HG03060 (cell line): ENCODE results near the gene CDK5RAP2.
A peak's percentile ranks its signal among the peaks of the same experiment; 100 is the strongest.
"Not testable (repeated sequence)": the region's sequence is repeated elsewhere in the genome, so short reads cannot be mapped to it uniquely, and the experiment has no call there.

Experiments
- ATAC-seq: cut with Tn5 transposase; IDR thresholded peaks from one replicate; pipeline ENCODE4 v1.9.1; 2021; ENCODE audit warnings: low read depth, moderate number of reproducible peaks; ENCODE audit not compliant: unreplicated experiment

The CDK5RAP2 gene

DNA sequence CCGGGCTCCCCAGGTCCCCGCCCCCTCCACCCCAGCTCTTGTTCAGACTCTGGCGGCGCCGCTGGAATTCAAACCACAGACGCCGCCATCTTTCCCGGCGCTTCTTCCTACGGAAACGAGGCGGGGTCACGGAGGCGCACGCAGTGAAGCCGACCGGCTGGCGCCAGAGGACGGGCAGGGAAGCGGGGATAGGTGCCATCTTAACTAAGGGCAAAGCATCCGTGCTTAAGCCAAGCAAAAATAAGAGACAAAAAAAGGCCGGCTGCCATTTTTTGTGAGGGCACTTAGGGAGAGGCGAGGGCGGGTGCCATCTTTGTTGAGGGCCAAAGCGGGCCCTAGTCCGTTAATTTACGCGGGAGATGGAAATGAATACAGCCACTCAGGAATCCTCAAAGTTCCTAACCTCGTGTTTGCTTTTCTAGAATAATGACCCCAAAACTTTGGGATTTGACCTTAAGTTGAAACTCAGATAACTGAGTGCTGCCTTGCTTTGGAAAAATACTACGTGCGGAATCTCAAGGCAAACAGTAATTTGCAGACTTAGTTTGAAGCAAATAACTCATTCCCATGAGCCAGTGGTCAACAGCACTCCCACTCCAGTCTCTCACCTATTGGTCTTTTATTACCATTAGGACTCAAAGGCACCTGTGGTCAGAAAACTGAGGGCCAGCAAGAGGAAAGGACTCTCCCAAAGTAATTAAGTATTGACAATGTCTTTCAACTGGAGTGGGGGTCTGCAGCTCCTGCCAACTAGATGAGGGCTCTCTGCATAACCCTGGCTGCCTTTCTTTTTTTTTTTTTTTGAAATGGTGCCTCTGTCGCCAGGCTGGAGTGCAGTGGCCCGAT is at the start of gene CDK5RAP2:
Gene CDK5RAP2, minus strand, starts transcription at position 117 of the 846 bp plus-strand sequence. CDS start 189 bp downstream, outside the sequence.
- peak; percentile 74 for ATAC-seq

GRCh38 chr9:120628925-120629497 is 49.0 kb upstream of the CDK5RAP2 start:
- not testable (repeated sequence) for ATAC-seq

- no peak for ATAC-seq
These were observed 48.4 kb upstream of the CDK5RAP2 start for GRCh38 chr9:120628207-120628924.

DNA sequence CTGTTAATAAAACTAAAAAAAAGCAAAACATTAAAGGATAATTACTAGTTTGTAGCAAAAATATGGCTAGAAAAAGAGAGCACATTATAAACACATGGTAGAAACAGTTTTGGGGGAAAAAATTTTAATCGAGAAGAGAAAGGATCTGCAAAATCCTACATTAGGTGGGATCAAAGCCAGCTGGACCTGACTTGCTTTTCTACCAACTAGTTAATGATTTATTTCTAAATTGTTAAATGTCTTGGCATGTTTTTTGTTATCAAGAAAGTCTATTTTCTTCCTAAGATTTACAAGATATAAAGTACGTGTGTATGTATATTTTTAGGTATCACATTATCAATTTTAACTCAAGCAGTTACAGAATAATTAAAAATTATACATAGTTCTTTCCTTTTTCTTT is 47.1 kb upstream of the CDK5RAP2 start:
- no peak for ATAC-seq

DNA sequence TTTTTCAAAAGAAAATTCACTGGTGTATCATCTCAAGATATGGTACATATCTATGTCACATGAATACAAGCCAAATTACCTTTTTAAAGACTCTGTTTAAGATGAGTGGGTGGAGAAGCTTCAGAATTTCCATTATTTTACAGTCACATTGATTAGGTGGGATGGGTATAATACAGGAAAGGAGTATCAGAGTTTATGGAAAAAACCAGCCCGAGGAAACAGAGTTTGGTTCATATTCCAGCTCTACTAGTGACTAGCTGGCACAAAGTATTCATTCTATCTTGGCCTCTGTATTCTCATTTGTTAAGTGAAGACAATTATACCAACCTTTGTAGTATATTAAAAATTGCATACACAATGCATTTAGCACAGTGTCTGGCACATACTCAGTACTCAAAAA is 46.5 kb upstream of the CDK5RAP2 start:
- no peak for ATAC-seq

GRCh38 chr9:120625222-120625621 is 45.3 kb upstream of the CDK5RAP2 start:
- ATAC-seq, result no peak

DNA sequence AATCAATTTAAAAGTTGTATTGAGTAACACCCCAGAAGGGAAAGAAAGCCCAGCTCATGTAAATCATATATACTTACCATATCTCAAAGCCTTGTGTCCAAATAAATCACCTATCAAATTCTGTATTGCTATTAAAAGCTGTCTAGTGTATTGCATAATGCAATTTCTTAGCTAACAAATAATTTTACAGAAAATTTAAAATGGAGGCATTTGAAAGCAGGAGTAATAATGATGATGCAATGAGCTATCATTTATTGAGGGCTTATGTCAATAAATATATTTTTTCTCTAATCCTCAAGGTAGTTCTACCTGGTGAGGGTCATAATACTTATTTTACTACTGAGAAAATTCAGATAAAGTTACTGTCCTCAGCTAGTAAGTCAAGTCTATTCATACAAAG is 42.8 kb upstream of the CDK5RAP2 start:
- no peak for ATAC-seq

GRCh38 chr9:120621941-120622340 is 42.0 kb upstream of the CDK5RAP2 start:
- no peak for ATAC-seq

- ATAC-seq, result peak; percentile 65
These were observed 40.0 kb upstream of the CDK5RAP2 start for GRCh38 chr9:120619751-120620655.

DNA sequence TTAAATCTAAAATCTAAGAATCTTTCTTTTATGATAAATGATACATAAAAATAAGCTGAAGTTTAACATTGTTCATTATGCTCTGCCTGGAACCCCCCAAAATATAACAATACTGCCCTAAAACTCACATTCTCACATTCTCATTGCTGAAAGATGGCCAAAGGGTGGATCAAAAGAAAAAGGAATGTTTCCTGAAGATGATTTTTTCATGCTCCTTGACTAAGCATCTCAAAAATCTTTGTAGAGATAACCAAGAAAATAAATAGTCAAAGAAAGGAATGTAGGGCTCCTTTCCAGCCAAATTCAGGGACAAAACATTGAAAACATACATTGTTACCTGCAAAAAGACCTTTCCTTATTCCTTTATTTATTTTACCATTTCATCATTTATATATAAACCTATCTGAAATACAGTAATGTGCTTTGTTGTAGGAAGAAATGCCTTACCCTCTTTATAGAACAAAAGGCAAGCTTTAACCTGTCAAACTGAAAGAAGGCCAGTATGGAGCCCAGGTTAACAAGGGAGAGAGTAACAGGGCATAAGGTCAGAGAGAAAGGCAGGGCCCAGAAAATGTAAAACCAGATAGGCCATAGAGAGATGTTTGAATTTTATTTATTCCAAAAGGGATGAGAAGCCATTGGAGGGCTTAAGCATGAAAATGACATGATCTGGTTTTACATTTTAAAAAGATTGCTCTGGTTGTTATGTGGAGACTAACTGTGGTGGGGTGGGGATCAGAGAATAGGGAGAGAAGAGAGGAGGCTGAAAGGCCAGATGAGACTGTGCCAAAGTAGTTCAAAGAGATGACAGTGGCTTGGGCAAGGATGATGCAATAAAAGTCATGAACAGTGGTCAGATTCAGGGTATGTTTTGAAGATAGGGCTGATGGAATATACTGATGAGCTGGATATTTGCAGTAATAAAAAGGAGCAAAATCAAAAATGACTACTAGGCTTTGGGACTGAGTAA is 37.3 kb upstream of the CDK5RAP2 start:
- ATAC-seq, result no peak

DNA sequence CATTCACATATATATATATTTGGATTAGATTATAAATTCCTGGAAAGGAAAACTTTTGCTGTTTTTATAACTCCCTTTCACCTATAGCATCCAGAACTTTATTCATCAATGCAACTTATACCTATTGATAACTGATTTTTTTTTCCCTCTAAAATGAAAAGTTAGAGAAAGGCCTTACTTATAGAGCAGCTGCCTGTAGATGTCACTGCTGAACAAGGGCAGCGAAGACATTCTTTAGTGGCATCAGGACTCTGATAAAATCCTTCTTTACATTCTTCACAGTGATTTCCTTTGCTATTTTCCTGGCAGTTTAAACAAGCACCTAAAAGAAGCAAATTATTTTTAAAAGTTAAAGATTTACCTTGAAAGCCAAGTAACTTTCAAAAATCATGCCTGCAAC is 32.3 kb upstream of the CDK5RAP2 start:
- ATAC-seq, result no peak

GRCh38 chr9:120611690-120612068 is 31.7 kb upstream of the CDK5RAP2 start:
- no peak for ATAC-seq

- ATAC-seq, result no peak
These were observed 31.2 kb upstream of the CDK5RAP2 start for GRCh38 chr9:120610975-120611689.

DNA sequence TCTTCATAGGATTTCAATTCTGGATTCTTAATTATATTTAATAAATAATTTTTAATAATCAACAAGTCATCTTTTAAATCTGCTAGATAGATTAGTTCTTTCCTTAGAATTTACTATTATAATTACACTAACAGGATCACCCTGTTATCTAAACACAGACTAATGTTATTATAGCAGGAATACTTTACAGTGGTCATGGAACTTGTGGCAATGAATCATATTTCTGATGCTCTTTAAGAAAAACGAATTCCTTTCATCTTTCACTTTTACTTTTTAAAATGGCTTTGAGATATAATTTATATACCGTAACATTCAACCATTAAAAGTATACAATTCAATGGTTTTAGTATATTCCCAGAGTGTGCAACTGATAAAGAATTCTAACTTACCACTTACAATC is 29.7 kb upstream of the CDK5RAP2 start:
- no peak for ATAC-seq

- ATAC-seq, result no peak
These were observed 28.5 kb upstream of the CDK5RAP2 start for GRCh38 chr9:120608421-120608820.

DNA sequence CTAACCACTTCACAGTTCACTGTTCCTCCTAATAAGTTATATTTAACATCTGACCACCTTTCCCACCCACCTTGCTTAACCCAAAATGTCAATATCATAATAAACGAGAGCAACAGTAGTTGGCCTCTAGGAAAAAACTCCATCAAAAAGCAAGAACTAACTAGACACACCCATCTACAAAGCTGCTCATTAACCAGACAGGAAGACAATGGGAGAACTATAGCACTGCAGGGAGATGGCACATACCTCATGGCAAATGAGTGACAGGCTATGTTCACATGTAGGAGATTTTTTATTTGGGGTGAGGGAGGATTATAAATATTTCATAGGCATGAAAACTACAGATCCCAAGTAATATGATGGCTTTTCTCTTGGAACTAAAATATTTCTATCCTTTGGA is 23.6 kb upstream of the CDK5RAP2 start:
- no peak for ATAC-seq

GRCh38 chr9:120603010-120603409 is 23.0 kb upstream of the CDK5RAP2 start:
- ATAC-seq, result no peak

GRCh38 chr9:120593955-120594277 is 13.9 kb upstream of the CDK5RAP2 start:
- no peak for ATAC-seq
